NCI-H2196 (cell line): ENCODE measurements around the gene SFSWAP.

Experiments used
- DNase-seq: peaks from one replicate; lab custom pipeline; 2025; ENCODE audit not compliant: unreplicated experiment; lab: John Stamatoyannopoulos, UW

SFSWAP gene

DNA sequence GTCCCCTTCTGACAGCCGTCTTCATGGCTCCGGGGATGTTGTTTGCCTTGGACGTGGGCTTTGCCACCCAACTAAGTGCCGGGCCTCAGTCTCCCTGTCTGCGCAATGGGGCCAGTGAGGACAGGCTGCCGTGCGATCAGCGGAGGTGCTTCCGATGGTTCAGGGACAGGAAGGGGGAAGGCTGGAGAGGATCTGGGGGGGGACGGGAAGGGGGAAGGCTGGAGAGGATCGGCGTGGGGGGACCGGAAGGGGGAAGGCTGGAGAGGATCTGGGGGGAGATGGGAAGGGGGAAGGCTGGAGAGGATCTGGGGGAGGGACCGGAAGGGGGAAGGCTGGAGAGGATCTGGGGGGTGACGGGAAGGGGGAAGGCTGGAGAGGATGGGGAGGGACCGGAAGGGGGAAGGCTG, 120.7 kb downstream of the SFSWAP start:
- DNase-seq, result no peak

DNA sequence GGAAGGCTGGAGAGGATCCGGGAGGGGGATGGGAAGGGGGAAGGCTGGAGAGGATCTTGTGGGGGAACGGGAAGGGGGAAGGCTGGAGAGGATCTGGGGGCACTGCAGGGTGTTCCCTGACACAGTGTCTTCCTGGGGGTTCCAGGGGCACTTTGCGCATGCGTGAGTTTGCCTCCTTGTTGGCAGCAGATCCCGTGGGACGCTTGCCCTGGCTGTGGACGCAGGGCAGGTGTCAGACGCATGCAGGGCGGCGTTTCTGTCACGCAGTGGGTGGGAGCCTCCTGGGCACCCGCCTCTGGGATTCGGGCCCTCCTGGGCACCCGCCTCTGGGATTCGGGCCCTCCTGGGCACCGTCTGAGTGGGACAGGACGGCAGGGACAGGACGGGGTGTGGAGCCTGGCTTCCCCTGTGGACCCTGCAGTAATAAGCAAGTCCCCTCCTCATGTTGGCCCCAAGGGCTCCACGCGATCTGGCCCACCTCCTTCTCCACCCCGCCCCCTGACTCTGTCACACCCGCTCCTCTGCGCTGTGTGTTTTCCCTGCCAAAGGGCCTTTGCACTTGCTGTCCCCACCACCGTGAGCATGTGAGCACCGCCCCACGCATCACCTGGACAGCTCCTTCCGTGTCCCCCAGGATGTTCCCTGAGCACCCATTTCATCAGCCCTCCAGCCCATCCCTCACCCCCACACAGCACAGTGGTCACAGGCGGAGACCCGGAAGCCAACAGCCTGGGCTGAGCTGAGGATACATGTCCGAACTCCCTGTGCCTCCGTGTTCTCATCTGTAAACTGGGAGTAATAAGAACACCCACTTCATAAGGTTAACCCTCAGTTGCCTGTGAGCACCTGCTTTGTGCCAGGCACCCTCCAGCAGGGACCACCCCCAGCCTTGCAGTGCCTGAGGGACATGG, 121.7 kb downstream of the SFSWAP start:
- peak; percentile 54 for DNase-seq

DNA sequence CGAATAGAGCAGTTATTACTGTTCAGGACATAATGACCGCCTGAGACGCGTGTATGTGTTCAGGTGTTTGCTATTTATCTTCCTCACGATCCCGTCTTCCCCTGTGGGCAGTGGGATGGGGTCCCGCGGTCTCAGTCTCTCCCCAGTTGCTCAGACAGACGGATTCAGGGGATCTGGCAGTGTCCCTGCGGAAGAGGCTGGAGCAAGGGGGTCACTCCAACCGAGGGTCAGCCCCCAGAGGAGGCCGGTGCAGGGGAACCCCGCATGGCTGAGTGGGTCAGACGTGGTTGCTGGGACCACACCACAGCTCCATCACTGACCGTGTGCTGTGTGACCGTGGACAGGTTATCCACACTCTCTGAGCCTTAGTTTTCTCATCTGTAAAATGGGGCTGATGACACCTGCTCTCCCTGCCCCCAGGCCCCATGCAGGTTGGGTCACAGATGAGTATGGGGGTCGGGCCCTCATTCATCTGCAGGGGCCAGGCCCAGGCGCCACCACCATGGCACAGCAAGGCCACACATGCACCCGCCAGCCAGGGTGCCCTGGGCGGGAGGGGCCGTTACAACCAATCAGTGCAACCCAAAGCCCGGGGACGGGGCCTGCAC, 122.5 kb downstream of the SFSWAP start:
- no peak for DNase-seq

DNA sequence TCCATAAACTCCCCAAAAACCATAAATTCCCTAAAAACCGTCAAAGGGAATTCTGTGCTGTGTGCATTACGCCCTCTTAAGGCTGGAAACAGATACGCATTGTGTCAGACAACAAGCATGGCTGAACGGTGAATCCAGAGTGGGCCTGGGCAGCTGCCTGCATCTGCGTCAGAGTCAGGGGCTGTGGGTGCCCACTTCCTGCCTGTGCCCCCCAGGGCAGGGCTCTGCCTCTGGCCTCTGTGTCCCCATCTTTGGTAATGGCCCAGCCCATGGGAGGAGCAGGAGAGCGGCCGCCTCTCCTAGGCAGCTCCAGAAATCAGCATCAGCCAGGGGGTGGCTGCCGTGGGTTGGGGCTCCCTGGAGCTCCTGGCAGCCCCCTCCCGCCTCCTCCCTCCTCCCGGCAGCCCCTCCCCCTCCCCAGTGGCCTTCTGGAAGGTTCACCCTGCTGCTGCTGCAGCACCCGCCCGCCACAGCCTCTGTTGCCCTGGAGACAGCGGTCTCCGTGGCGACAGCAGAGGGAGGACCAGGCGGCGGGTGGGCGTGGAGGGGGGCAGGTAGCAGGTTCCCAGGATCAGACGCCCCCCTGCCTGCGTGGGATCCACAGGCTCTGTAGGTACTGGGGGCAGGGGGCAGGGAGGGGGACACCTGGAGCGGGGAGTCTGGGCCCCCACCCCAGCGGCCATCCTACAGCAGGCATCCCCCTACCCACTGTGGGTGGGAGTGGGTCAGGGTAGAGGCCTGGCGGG, 123.2 kb downstream of the SFSWAP start:
- DNase-seq, result peak; percentile 7

DNA sequence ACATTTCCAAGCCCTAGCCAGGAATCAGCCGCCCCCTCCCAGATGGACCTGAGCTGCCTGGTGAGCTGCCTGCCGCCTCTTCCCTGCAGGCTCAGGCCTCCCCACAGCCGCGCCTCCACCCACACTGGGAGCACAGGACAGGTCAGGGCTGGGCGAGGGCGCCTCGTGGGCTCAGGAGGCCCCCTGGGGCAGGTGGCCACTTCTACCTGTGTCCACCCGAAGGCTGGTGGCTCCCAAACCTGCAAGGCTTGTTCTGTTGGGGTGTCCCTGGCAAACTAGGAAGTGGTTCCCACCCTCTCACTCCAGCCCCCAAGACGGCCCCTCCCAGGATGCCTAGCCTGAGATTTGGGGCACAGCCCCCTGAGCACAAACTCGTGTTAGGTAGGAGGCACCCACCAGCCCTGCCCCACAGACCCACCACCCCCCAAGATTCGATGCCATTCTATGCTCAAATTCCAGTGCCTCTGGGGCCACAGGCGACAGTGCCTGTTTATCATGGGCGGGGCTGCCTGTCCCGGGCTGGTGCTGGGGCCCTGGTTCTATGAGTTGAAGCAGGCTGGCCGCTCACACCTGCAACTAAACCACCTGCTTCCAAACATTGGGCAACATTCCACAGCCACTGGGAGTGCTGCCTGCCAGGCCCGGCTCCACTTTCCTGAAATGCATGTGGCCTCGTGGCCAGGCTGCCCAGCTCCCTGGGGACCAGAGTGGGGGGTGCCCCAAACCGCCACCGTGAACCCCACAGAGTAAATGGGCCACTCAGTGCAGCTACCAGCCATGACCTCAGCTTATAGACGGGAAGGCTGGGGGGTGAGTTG, 124.1 kb downstream of the SFSWAP start:
- no peak for DNase-seq

DNA sequence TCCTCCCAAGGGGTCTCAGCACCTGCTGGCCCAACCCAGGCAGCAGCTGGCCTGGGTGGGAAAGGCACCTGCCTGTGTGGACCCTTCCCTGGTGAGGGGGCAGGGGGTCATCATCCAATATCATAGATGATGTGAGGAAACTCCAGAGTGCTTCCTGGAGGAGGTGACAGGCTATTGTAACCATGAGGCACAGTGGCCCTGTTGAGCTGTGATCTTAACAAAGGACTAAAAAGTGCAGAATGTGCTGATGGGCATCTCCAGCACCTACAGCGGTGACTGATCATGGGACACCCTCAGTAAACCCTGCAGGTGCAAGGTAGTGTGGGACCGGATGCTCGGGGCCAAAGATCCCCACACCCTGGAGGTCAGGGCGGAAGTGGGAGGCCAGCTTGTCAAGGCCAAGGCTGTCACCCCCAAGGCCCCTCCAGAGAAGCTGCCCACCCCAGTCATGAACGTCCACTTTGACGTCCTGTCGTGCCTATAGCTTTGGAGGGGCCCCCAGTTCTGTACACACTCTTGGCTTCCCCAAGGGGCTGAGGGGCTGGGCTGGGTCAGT, 124.8 kb downstream of the SFSWAP start:
- DNase-seq, result no peak

DNA sequence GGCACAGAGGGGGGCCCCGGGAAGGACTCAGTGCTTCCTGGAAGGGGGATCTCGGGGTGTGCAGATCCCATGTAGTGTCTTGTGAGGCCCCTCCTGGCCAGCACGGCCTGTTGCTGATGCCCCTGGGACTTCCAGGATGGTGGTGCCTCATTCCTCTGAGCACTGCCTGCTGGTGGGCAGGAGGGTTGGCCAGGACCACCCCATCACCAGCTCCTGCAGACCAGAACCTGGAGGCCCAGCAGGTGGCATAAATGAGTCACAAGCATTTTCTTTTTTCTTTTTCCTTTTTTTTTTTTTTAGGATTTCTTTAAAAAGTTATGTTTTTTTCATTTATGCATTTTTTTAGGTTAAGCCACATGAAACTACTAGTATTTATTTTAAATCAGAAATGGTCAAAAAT, 125.3 kb downstream of the SFSWAP start:
- DNase-seq, result no peak

DNA sequence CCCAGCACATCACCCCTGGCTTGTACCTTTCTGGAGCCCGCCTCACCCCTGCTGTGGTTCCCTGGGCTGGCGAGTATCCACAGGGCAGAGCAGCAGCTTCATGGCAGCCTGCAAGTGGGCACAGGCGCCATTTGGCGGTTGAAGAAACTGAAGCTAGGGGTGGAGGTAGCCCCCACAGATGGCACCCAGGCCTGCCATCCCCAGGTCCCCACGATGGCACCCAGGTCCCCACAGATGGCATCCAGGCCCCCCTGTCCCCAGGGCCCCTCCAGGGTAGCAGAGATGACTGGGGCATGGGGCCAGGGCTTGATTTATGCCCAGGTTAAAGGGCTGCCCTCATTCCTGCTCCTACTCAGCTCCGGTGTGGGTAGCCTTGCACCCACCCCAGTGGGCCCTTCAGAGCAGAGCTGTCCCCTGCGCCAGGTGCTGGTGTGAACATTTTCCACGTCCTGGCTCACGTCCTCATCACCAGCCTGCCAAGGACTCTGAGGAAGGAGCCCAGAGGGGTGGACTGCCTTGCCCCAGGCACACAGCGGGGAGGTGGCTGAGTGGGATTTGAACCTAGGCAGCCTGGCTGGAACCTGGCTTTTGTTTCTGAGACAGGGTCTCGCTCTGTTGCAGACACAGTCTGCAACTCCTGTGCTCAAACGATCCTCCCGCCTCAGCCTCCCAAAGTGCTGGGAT, 126.0 kb downstream of the SFSWAP start:
- DNase-seq, result no peak

DNA sequence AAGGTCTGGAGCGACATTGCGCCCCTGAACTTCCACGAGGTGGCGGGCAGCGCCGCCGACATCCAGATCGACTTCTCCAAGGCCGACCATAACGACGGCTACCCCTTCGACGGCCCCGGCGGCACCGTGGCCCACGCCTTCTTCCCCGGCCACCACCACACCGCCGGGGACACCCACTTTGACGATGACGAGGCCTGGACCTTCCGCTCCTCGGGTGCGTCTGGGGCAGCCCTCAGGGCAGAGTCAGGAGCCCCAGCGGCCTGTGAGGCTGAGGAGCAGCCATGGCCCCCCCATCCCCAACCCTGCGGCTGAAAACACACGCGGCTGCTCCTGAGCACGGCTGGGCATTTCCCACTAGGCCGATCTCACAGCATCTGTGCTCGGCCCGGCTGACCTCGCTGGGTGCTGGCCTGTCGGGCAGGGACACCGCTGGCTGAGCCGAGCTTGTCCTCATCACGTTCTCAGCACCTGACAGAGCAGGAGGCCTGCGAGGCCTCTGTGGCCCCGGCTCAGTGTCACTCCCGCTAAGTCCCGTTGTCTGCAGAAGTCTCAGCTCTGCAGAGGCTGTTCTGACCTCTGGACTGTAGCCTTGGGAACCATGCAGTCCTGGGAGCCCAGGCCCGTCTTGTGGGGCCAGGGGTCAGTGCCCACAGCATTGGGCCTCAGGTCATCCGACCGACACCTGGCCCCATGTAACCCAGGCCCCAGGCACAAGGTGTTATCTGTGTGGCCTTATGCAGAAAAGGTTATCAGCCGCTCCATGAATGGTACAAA, 129.9 kb downstream of the SFSWAP start:
- no peak for DNase-seq

DNA sequence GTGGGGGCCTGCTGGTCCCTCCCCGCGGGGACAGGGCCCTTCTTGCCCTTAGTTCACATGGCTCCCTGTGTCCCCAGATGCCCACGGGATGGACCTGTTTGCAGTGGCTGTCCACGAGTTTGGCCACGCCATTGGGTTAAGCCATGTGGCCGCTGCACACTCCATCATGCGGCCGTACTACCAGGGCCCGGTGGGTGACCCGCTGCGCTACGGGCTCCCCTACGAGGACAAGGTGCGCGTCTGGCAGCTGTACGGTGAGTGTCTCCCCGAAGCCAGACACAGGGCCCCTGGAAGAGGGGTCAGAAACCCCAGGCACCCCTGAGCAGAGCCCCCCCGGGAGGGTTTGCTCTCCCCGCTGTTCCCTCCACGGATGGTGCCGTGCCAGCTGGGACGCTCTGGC, 130.7 kb downstream of the SFSWAP start:
- DNase-seq, result no peak

DNA sequence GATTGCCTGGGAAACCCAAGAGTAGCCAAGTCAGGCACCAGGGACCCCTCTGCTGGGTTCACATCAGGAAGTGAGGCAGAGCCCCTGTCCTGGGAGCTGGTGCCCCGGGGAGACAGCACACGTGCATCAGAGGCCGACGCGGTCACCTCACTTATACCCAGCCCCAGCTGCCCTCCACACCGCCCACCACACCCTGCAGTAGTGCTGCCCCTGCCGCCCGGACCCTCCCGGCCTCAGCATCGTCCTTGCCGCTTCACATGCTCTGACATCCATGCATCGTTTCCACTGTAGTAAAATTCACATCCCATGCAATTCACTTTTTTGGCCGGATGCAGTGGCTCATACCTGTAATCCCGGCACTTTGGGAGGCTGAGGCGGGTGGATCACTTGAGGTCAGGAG, 131.3 kb downstream of the SFSWAP start:
- DNase-seq, result no peak

DNA sequence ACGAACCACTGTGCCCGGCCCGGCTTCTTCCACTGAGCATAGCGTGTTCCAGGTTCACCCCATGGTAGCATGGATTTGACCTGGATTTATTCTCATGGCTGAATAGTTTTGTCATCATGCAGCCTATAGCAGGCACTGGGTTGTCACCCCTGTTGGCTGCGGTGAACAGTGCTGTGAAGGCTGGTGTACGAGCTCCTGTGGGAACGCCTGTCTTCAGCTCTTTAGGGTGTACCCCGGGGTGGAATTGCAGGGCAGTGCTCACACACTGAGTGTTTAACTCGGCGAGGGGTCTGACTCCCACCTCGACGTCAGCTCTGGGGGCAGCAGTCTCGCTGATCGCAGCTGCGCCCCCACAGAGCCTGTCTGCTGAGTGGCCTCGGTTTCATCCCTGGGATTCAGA, 132.6 kb downstream of the SFSWAP start:
- no peak for DNase-seq

DNA sequence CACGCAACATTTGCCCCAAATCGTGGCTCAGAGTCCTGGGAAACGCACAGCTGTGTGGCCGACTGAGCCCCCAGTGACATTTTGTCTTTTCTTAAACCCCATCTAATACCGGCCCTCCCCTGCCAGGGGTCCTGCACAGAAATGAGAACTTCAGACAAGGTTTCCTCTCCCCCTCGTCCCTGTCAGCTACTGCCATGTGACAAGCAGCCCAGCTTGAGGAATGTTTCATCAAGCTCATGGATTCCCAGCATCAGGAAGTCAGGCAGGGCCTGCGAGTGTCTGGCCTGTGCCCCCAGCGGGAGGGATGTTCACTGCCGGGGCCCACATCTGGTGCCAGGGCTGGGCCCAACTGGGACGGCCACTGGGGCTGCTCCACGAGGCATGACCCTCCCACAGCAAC, 133.2 kb downstream of the SFSWAP start:
- no peak for DNase-seq

DNA sequence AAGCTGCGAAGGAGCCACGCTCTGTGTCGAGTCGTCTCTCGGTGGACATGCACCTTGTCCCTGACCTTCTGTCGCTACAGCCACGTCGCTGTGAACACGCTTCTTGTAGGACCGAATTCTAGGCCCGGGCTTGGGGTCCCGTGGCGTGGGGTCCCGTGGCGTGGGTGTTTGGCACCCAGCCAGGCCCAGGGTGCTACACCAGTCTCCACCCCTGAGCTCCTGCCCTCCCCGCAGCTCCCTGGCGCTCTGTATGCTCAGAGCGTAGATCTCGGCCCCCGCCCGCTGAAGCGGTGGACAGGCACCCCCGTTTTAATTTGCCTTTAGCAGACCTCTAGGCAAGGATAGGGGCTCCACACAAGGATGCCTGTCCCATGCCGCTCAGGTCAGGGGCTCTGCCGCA, 133.8 kb downstream of the SFSWAP start:
- no peak for DNase-seq

DNA sequence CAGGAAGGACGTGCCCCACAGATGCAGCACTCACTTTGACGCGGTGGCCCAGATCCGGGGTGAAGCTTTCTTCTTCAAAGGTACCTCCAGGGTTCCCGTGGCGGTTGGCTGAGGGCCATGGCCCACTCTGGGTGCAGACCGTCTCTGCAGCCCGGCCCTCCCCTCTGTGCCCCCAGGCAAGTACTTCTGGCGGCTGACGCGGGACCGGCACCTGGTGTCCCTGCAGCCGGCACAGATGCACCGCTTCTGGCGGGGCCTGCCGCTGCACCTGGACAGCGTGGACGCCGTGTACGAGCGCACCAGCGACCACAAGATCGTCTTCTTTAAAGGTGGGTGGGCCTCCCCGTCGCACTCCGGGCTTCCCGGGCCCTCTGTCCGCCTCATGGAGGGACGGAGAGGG, 134.2 kb downstream of the SFSWAP start:
- DNase-seq, result no peak

DNA sequence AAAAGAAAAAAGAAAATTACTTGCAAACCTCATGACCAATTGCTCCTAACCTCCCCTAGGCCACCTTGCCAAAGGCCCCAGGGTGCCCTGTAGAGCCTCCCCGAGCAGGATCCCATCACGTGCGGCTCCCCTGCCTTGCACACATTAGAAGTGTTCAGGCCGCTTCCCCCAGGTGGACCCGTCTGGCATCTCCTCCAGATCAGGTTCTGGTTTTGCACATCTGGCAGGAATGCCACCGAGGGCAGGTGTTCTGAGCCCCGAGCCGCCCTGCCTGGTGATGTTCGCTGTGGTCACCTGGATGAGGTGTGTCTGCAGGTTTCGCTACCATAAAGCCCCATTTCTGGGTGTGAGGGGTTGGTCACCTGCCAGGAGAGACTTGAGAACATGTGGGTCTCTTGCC, 136.6 kb downstream of the SFSWAP start:
- no peak for DNase-seq

DNA sequence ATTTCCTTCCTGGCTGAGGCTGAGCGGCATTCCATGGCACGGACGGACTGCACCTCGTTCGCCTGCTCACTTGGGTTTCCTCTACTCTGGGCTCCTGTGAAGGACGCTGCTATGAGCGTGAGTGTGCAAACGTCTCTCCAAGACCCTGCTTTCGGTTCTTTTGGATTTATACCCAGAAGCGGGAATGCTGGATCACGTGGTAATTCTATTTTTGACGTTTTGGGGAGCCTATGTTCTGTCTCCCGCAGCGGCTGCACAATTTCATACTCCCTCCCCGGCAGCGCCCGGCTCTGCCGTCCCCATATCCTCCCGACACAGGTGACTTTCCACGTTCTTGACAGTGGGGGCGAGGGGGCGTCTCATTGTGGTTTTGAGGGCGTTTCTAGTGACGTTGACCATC, 137.9 kb downstream of the SFSWAP start:
- DNase-seq, result no peak
